GM23338 (cell line): ENCODE results near the gene POLR1C. TPM values are rescaled to one million over a fixed set of nuclear protein-coding genes. Genes with fewer than 3 reads are reported as not detected.

Experiments used
- polyA plus RNA-seq: library from polyadenylated mRNA; unstranded; fragments of >200 nt; fragmentation: Nextera tagmentation; extraction: Ambion mirVana; gene quantifications from 2 replicates; pipeline ENCODE4 v1.2.1, GENCODE V29; 2016
- small RNA-seq: library from RNA; depleted of rRNA; stranded (forward); fragments of <200 nt; gene quantifications from one replicate; pipeline ENCODE3, GENCODE V24; 2014; ENCODE audit warnings: low replicate concordance
- total RNA-seq: library from RNA; depleted of rRNA; stranded (reverse); fragments of >200 nt; shearing (Covaris generic); gene quantifications from 2 replicates; pipeline ENCODE4 v1.2.3, GENCODE V29; 2014; rRNA removed

The POLR1C gene
- total and polyA plus RNA-seq, 2 experiments from 2014 or later = 26.6 to 47.0 TPM

Small RNA genes lying within 50 kb of the gene (small RNA-seq; reads per million reads assigned to genes)
- gene RF00426 (not detected), gene RNU6-1113P (not detected)

Other genes with a start within 250 kb of the POLR1C start
- gene SLC22A7, start 218.8 kb upstream of the POLR1C start, total RNA-seq = not detected in 2 replicates
- gene SLC22A7, start 218.8 kb upstream of the POLR1C start, polyA plus RNA-seq = 0.14 and 0.31 TPM in 2 replicates
- 18.8 and 22.0 TPM in 2 replicates for gene CRIP3, start 208.3 kb upstream of the POLR1C start, total RNA-seq
- 36.0 and 39.9 TPM in 2 replicates for gene CRIP3, start 208.3 kb upstream of the POLR1C start, polyA plus RNA-seq
- 13.4 and 19.5 TPM in 2 replicates for gene ZNF318, start 147.4 kb upstream of the POLR1C start, total RNA-seq
- gene ZNF318, start 147.4 kb upstream of the POLR1C start, polyA plus RNA-seq = 8.7 and 10.5 TPM in 2 replicates
- gene ABCC10, start 89.5 kb upstream of the POLR1C start, total RNA-seq = 16.7 and 16.9 TPM in 2 replicates
- 17.5 and 18.9 TPM in 2 replicates for gene ABCC10, start 89.5 kb upstream of the POLR1C start, polyA plus RNA-seq
- 0.16 and 0.21 TPM in 2 replicates for gene DLK2, start 61.5 kb upstream of the POLR1C start, total RNA-seq
- gene DLK2, start 61.5 kb upstream of the POLR1C start, polyA plus RNA-seq = 0.47 and 0.57 TPM in 2 replicates
- gene TJAP1, start 39.5 kb upstream of the POLR1C start, total RNA-seq = 33.3 and 34.3 TPM in 2 replicates
- gene TJAP1, start 39.5 kb upstream of the POLR1C start, polyA plus RNA-seq = 16.9 and 17.6 TPM in 2 replicates
- gene LRRC73, start 6.7 kb upstream of the POLR1C start, total RNA-seq = 0.08 and 0.59 TPM in 2 replicates
- gene LRRC73, start 6.7 kb upstream of the POLR1C start, polyA plus RNA-seq = 0.26 TPM in 1 of 2 replicates, not detected in the other
- gene YIPF3, start 163 bp upstream of the POLR1C start, total RNA-seq = 94.3 and 119 TPM in 2 replicates
- 60.6 and 64.4 TPM in 2 replicates for gene YIPF3, start 163 bp upstream of the POLR1C start, polyA plus RNA-seq
- gene XPO5, start 58.9 kb downstream of the POLR1C start, total RNA-seq = 77.4 and 95.2 TPM in 2 replicates
- 28.4 and 28.5 TPM in 2 replicates for gene XPO5, start 58.9 kb downstream of the POLR1C start, polyA plus RNA-seq
- gene POLH, start 59.1 kb downstream of the POLR1C start, total RNA-seq = 7.9 and 9.4 TPM in 2 replicates
- 4.2 and 5.8 TPM in 2 replicates for gene POLH, start 59.1 kb downstream of the POLR1C start, polyA plus RNA-seq
- gene GTPBP2, start 112.2 kb downstream of the POLR1C start, total RNA-seq = 46.4 and 55.9 TPM in 2 replicates
- gene GTPBP2, start 112.2 kb downstream of the POLR1C start, polyA plus RNA-seq = 14.9 and 17.5 TPM in 2 replicates
- 39.6 and 51.7 TPM in 2 replicates for gene MAD2L1BP, start 118.8 kb downstream of the POLR1C start, total RNA-seq
- gene MAD2L1BP, start 118.8 kb downstream of the POLR1C start, polyA plus RNA-seq = 26.6 and 27.2 TPM in 2 replicates
- 0.10 TPM in 1 of 2 replicates, not detected in the other for gene RSPH9, start 127.9 kb downstream of the POLR1C start, total RNA-seq
- gene RSPH9, start 127.9 kb downstream of the POLR1C start, polyA plus RNA-seq = 0.38 and 0.39 TPM in 2 replicates
- gene MRPS18A, start 170.7 kb downstream of the POLR1C start, total RNA-seq = 51.7 and 62.7 TPM in 2 replicates
- 58.6 and 58.9 TPM in 2 replicates for gene MRPS18A, start 170.7 kb downstream of the POLR1C start, polyA plus RNA-seq